ENCODE data around the gene APOBEC3H. TPM values are rescaled to one million over a fixed set of nuclear protein-coding genes. Genes with fewer than 3 reads are reported as not detected.

APOBEC3H gene
- total and polyA plus RNA-seq, 2 experiments from 2014 or later = not detected

- no peaks in the 10 kb centered on the region for H3K79me2 ChIP-seq
- H3K4me2 ChIP-seq = no peak overlapping the region
- H4K20me1 ChIP-seq (ENCODE audit: insufficient read depth, poor library complexity, severe bottlenecking) = no peaks in the 10 kb centered on the region
- DNase-seq (ENCODE audit: low spot score) = no peak
- H3K27me3 ChIP-seq = no peaks in the 10 kb centered on the region
- no peak overlapping the region for H3K4me3 ChIP-seq
- H3K9me2 ChIP-seq (replicated peaks; ENCODE audit: insufficient read depth) = no peaks in the 10 kb centered on the region
- WGBS (ENCODE audit: low lambda C conversion rate, missing lambda C conversion rate) = 95% methylated on average over 8 of the region's 8 CpGs
- no peaks in the 10 kb centered on the region for H3K4me1 ChIP-seq (ENCODE audit: insufficient read depth)
- no peak overlapping the region for H2AFZ ChIP-seq
- no peaks in the 10 kb centered on the region for H3K9me3 ChIP-seq (ENCODE audit: low read depth)
- no peak for TF ChIP-seq EZH2 (IDR thresholded peaks at IDR 0.05; ENCODE audit: borderline replicate concordance)
- no peak for TF ChIP-seq CTCF (IDR thresholded peaks at IDR 0.05; ENCODE audit: poor library complexity)
- no peak for TF ChIP-seq EZH2phosphoT487 (IDR thresholded peaks at IDR 0.05; ENCODE audit: low read depth, severe bottlenecking, unreplicated experiment)
- H3K36me3 ChIP-seq (replicated peaks; ENCODE audit: insufficient read depth, low read depth) = no peaks in the 10 kb centered on the region
- no peak overlapping the region for H3K27ac ChIP-seq
These were observed 1.5 kb downstream of the APOBEC3H start for GRCh38 chr22:39098576-39098975.

GRCh38 chr22:39101226-39101625, 4.2 kb downstream of the APOBEC3H start:
- no peak overlapping the region for H3K4me3 ChIP-seq
- H2AFZ ChIP-seq = no peak overlapping the region
- H3K36me3 ChIP-seq (replicated peaks; ENCODE audit: insufficient read depth, low read depth) = no peaks in the 10 kb centered on the region
- no peaks in the 10 kb centered on the region for H3K9me2 ChIP-seq (replicated peaks; ENCODE audit: insufficient read depth)
- no peaks in the 10 kb centered on the region for H4K20me1 ChIP-seq (ENCODE audit: insufficient read depth, poor library complexity, severe bottlenecking)
- no peak for DNase-seq (ENCODE audit: low spot score)
- no peak overlapping the region for H3K27ac ChIP-seq
- H3K4me2 ChIP-seq = no peak overlapping the region
- TF ChIP-seq CTCF (IDR thresholded peaks at IDR 0.05; ENCODE audit: poor library complexity) (no peak), EZH2 (IDR thresholded peaks at IDR 0.05; ENCODE audit: borderline replicate concordance) (no peak), EZH2phosphoT487 (IDR thresholded peaks at IDR 0.05; ENCODE audit: low read depth, severe bottlenecking, unreplicated experiment) (no peak)
- 86% methylated on average over 10 of the region's 13 CpGs for WGBS (ENCODE audit: low lambda C conversion rate, missing lambda C conversion rate)
- no peaks in the 10 kb centered on the region for H3K9me3 ChIP-seq (ENCODE audit: low read depth)
- no peaks in the 10 kb centered on the region for H3K79me2 ChIP-seq
- H3K4me1 ChIP-seq (ENCODE audit: insufficient read depth) = no peaks in the 10 kb centered on the region
- H3K27me3 ChIP-seq = no peaks in the 10 kb centered on the region

GRCh38 chr22:39103431-39103830, 6.4 kb downstream of the APOBEC3H start:
- no peak overlapping the region for H3K4me3 ChIP-seq
- no peaks in the 10 kb centered on the region for H3K36me3 ChIP-seq (replicated peaks; ENCODE audit: insufficient read depth, low read depth)
- H3K27ac ChIP-seq = no peak overlapping the region
- no peaks in the 10 kb centered on the region for H3K79me2 ChIP-seq
- no peaks in the 10 kb centered on the region for H3K9me3 ChIP-seq (ENCODE audit: low read depth)
- no peaks in the 10 kb centered on the region for H3K9me2 ChIP-seq (replicated peaks; ENCODE audit: insufficient read depth)
- H3K4me1 ChIP-seq (ENCODE audit: insufficient read depth) = no peaks in the 10 kb centered on the region
- no peak for DNase-seq (ENCODE audit: low spot score)
- 73% methylated on average over 2 of the region's 2 CpGs for WGBS (ENCODE audit: low lambda C conversion rate, missing lambda C conversion rate)
- no peaks in the 10 kb centered on the region for H4K20me1 ChIP-seq (ENCODE audit: insufficient read depth, poor library complexity, severe bottlenecking)
- no peak overlapping the region for H3K4me2 ChIP-seq
- no peak overlapping the region for H2AFZ ChIP-seq
- no peaks in the 10 kb centered on the region for H3K27me3 ChIP-seq
- TF ChIP-seq CTCF (IDR thresholded peaks at IDR 0.05; ENCODE audit: poor library complexity) (no peak), EZH2 (IDR thresholded peaks at IDR 0.05; ENCODE audit: borderline replicate concordance) (no peak), EZH2phosphoT487 (IDR thresholded peaks at IDR 0.05; ENCODE audit: low read depth, severe bottlenecking, unreplicated experiment) (no peak)

- no peak overlapping the region for H2AFZ ChIP-seq
- no peak overlapping the region for H3K4me2 ChIP-seq
- TF ChIP-seq CTCF (IDR thresholded peaks at IDR 0.05; ENCODE audit: poor library complexity) (no peak), EZH2phosphoT487 (IDR thresholded peaks at IDR 0.05; ENCODE audit: low read depth, severe bottlenecking, unreplicated experiment) (no peak), EZH2 (IDR thresholded peaks at IDR 0.05; ENCODE audit: borderline replicate concordance) (no peak)
- H3K9me2 ChIP-seq (replicated peaks; ENCODE audit: insufficient read depth) = no peaks in the 10 kb centered on the region
- H3K36me3 ChIP-seq (replicated peaks; ENCODE audit: insufficient read depth, low read depth) = no peaks in the 10 kb centered on the region
- H3K79me2 ChIP-seq = no peaks in the 10 kb centered on the region
- no peaks in the 10 kb centered on the region for H3K4me1 ChIP-seq (ENCODE audit: insufficient read depth)
- H3K4me3 ChIP-seq = no peak overlapping the region
- 82% methylated on average over 2 of the region's 2 CpGs for WGBS (ENCODE audit: low lambda C conversion rate, missing lambda C conversion rate)
- no peak for DNase-seq (ENCODE audit: low spot score)
- H3K27ac ChIP-seq = no peak overlapping the region
- H3K9me3 ChIP-seq (ENCODE audit: low read depth) = no peaks in the 10 kb centered on the region
- H4K20me1 ChIP-seq (ENCODE audit: insufficient read depth, poor library complexity, severe bottlenecking) = no peaks in the 10 kb centered on the region
- H3K27me3 ChIP-seq = no peaks in the 10 kb centered on the region
These were observed 9.3 kb downstream of the APOBEC3H start for GRCh38 chr22:39106326-39106725.

All from hepatocyte (in vitro differentiated cells).